CD4-positive, alpha-beta T cell treated with Interleukin-21 for 1 hour (primary cell): Measurements from ENCODE around the gene CRABP2.
A peak's percentile ranks its signal among the peaks of the same experiment; 100 is the strongest.

Source experiments
- DNase-seq: peaks from one replicate; pipeline ENCODE4 v3.0.0-alpha.2; 2020

The CRABP2 gene

DNA sequence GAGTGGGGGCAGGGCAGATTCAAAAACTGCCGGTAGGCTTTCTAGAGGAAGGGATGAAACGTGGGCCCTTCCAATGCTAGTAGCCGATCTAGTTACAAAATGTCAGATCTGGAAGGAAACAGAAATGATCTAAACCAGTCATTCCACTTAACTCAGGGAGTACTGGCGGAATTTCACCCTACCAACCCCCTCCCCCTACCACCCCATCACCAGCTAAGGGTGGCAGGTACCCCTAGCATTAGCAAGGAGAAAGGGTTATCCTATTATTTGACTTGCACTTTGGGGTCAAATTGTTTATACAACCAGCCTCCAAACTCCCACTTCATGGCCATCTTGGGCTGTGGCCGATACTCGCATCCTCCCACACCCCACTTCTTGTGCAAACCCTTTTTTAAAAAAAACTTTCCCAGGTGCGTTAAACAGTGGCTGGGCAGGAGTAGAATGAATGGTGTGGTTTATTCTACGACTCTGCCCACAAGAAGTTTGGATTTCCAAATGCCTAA lies 36.1 kb upstream of the CRABP2 start:
- no peak for DNase-seq

- DNase-seq: peak; percentile 100
Measured at GRCh38 chr1:156740741-156741480, 35.5 kb upstream of the CRABP2 start, which contains the start of gene MRPL24. Gene MRPL24 (minus strand): TSS chr1:156741088. CDS start chr1:156738704, 2,384 bp downstream.

- no peak for DNase-seq
Measured at GRCh38 chr1:156740237-156740740, 34.9 kb upstream of the CRABP2 start.

DNA sequence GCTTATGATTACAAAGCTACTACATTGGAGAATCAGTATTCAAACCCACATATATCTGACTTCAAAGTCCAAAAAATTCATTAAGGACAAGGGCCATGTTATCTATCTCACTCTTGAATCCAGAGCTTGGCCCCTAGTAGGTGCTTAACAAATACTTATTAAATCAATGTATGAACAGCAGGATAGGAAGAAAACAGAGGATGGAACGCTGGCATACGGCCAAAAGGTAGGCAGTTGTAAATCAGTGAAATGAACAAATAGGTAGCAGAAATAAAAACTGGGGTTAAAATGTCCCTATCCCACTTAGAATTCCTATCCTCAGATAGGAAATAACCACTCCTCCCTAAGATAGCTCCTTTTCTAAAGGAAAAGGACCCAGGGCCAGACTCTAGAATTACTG lies 33.5 kb upstream of the CRABP2 start:
- no peak for DNase-seq

DNA sequence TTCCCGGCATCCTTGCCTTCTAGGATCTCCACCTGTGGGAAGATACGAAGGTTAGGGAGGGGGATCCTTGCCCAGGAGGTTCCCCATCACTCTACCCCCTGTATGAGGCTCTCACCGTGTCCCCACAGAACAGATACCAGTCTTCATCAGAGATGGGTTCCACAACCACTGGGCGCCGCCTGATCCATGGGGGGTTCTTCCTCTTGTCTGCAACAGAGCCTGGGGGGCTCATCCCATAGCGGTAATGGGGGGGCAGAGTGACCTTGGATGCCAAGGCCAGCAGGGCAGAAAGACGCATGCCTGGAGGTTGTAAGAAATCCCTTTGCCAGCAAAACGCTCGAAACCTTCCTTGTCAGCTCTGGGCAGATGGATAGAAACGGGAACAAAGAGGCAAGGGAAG lies 33.0 kb upstream of the CRABP2 start:
- DNase-seq: no peak

DNA sequence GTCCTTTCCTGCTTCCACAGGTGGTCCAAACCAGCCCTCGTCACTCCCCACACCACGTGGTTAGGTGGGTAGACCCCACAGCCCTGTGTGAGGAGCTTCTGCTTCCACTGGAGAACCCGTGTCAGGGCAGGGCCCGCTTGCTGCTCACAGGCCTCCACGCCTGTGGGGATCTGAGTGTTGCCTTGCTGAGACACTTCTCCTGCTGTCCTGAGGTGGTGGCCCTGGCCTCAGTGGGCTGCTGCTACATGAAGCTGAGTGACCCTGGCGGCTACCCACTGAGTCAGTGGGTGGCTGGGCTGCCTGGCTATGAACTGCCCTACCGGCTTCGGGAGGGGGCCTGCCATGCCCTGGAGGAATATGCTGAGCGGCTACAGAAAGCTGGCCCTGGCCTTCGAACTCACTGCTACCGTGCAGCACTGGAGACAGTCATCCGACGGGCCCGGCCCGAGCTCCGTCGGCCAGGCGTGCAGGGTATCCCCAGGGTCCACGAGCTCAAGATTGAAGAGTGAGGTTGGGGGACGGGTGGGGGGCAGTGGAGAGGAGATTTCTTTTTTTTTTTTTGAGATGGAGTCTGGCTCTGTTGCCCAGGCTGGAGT lies 28.7 kb upstream of the CRABP2 start:
- no peak for DNase-seq

GRCh38 chr1:156728599-156729462 lies 23.4 kb upstream of the CRABP2 start, which contains the start of gene ISG20L2:
Gene ISG20L2 (minus strand): TSS chr1:156728766. CDS start chr1:156727652, 1,114 bp downstream.
- DNase-seq: peak; percentile 97

DNA sequence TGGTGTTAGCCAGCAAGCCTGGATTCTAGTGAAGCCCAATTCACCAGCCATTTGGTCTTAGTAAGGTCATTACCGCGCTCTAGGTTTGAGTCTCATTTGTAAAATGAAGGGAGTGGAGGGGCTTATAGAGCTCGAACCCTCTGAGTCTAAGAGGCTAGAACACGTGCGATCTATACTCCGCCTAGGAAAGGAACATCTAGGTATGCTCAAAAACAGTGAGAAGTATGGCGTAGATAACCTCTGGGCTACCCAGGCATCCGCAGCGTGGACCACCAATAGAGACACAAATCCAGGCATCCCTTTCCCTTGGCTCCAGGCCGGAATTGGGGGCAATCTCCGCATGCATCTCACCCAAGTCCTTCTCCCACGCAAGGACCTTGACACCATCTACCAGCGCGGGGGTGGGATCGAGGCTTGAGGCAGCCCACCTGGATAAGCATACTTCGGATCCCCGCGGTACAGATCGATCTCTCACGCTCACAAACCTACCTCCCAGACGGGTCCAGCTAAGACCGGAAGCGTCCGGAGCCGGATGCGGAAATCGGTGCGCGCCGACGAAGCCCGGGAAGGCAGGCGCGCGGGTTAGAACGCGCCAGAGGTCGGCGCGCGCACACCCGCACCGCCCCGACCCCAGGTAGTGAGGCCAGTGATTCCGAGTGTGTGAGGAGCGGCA lies 22.7 kb upstream of the CRABP2 start, which contains the start of gene METTL25B:
Gene METTL25B (plus strand): TSS at position 544 of the 673 bp plus-strand sequence. CDS start 636 bp downstream, outside the sequence.
- DNase-seq: peak; percentile 81

DNA sequence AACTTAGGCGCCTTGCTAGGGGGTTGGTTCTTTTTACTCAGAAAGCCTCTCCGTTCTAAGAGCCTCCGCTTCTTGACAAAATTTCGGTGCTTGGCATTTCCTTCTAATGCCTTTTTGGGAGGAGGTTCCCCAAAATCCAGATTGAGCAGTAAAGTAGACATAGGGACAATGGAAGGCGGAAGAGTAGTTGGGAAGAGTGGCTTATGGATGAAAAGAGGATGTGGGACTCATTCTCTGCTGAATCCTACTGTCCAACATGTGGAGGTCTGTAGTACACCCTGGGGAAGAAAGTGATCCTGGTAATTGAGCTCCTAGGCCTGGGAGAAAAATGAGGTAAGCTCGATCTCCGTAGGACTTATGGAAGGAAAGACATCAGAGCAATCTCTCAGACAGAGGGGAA lies 22.1 kb upstream of the CRABP2 start:
- DNase-seq: no peak

DNA sequence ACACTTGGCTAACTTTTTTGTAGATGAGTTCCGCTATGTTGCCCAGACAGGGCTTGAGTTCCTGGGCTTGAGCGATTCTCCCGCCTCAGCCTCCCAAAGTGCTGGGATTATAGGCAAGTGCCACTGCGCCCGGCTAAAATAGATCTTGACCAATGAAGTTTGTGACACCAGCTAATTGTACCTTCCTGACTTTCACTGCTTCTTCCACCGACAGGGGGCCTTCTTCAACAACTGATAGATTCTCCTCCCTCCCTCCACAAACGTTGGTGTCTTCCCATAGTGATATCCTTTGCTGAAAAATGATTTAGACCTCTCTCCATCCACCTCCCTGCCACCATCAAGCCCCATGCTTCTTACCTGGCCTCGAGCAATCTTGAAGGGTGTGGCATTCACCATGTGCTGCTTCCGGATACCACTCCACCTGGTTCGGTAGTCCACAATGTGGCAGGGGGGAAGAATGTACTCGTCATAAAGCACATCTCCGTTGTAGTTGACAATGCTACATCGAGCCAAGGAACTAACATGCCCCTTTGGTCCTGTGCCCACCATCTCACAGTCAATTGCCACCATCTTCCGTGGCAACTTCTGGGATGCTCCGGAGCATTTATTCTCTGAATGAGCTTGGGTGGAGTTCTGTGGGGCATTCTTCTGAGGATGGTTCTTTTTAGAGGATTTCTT lies 21.3 kb upstream of the CRABP2 start:
- peak; percentile 65 for DNase-seq

- peak; percentile 80 for DNase-seq
Measured at GRCh38 chr1:156725683-156726280, 20.4 kb upstream of the CRABP2 start.

- no peak for DNase-seq
Measured at GRCh38 chr1:156721535-156721934, 16.2 kb upstream of the CRABP2 start.

DNA sequence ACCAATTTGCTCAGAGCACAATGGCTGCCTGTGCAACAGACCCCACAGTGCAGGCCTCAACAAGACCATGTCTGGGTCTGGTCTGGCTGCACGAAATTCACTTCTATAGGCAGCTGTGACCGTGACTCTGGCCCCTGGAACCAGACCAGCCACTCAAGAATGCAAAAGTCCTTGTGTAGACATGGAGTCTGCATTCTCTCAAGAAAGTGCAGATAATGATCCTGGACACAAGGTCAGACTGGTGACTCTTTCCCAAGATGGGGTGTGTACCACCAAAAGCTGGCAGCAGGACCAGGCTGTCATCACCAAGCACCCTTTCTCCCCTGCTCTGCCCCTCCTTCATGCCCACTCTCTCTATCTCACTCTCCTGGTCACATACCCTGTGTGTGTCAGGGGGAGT lies 15.7 kb upstream of the CRABP2 start:
- no peak for DNase-seq

DNA sequence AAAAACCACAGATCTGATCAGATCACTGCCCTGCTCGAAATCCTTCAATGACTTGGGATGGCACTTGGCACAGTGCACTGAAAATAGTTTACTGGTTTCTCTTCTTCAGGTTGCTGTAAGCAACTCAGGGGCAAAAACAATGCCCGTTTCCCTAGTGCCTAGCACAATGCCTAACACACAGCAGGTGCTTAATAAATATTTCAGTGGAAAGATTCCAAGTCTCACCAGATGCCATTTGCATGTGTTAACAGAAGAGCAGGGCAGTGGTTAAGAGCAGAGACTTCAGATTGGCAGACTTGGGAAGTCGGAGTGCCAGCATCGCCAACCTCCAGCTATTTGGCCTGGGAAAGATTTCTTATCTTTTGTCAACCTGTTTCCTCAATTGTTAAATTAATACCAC lies 12.0 kb upstream of the CRABP2 start:
- no peak for DNase-seq

GRCh38 chr1:156714830-156715229 lies 9.4 kb upstream of the CRABP2 start:
- DNase-seq: no peak

- DNase-seq: no peak
Measured at GRCh38 chr1:156712626-156713025, 7.2 kb upstream of the CRABP2 start.

GRCh38 chr1:156711011-156711817 lies 5.8 kb upstream of the CRABP2 start:
- no peak for DNase-seq

DNA sequence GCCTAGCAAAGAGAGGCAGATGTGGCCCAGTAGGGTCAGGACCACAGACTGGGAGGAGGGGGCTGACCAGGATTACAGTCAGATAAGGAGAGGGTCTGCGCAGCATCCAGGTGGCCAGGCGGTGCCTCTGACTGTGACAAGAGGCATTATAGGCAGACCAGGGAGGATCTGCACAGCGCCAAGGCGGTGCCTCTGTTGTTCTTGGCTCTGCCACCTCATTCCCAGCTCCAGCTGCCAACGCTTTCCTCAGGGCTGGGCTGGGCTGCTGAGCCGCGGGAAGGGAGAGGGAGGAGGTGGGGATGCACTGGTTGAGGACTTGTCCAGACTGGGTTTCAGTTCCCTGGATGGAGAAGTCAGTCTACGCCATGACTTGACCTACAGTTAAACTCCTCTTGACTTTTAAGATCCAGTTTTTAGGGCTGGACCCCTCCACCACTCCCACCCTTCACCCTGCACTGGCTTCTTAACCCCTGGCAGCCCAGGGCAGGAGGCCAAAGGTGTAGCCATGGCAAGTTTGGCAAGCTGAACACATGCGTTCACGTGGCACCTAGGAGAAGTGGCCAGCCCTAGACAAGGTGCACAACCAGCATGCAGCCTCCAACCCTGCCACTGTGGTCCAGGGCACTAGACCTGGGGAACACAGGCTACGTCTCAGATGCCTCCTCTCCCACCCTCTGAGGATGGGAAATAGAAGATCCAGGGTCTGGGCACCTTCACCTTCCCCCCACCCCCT lies 4.5 kb upstream of the CRABP2 start:
- DNase-seq: no peak

GRCh38 chr1:156709031-156709430 lies 3.6 kb upstream of the CRABP2 start:
- no peak for DNase-seq

DNA sequence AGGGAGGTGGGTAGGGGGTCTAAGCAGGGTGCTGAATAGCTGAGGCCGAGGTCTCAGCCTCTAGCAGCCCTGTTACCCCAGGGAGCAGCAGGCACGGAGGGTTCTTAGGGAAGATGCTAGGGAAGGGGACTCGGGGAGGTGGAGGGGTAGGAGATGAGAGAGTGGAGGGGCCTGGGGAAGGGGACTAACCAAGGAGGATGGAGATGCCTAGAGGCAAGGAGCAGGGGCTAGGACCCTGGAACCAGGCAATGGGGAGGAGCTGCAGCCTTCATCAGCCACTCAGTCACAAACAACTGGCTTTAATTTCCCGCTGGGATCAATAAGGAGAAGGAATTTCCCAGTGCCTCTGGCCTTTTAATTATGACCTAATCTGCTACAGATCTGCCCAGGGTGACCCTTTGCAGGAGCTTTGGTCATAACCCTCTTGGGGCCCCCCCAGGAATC lies 2.9 kb upstream of the CRABP2 start:
- DNase-seq: no peak
